Nephron (organoid): ENCODE measurements around the gene SH3TC1.

Experiments
- H3K27ac Mint-ChIP-seq, 3 experiments: 2 replicates each; pipeline ENCODE4 v1.8.0; 2020; ENCODE audit warnings: mixed read lengths in 3 of 3, mild to moderate bottlenecking in 2 of 3, moderate library complexity in 1 of 3
- H3K27me3 Mint-ChIP-seq: 2 replicates; pipeline ENCODE4 v1.8.0; 2021; ENCODE audit warnings: low read depth, mild to moderate bottlenecking, moderate library complexity, mixed read lengths
- H3K36me3 Mint-ChIP-seq: 2 replicates; pipeline ENCODE4 v1.8.0; 2020; ENCODE audit warnings: low read depth, mixed read lengths
- H3K4me1 Mint-ChIP-seq: 2 replicates; pipeline ENCODE4 v1.8.0; 2020; ENCODE audit warnings: mixed read lengths
- H3K4me3 Mint-ChIP-seq, 3 experiments: 2 replicates each; pipeline ENCODE4 v1.8.0; 2020; ENCODE audit warnings: mild to moderate bottlenecking in 3 of 3, mixed read lengths in 3 of 3, moderate library complexity in 2 of 3
- H3K9me3 Mint-ChIP-seq: 2 replicates; pipeline ENCODE4 v1.8.0; 2020; ENCODE audit warnings: mixed read lengths
- CTCF ChIP-seq, 3 experiments: fragments of 200-600 bp; sonication (generic); IDR thresholded peaks; one replicate each; pipeline ENCODE4 v1.5.0; 2021; ENCODE audit warnings: antibody characterized with exemption in 3 of 3; ENCODE audit not compliant: unreplicated experiment in 3 of 3

SH3TC1 gene

GRCh38 chr4:8258552-8259212 lies 59.6 kb downstream of the SH3TC1 start:
- no peak overlapping the region for H3K27ac Mint-ChIP-seq

DNA sequence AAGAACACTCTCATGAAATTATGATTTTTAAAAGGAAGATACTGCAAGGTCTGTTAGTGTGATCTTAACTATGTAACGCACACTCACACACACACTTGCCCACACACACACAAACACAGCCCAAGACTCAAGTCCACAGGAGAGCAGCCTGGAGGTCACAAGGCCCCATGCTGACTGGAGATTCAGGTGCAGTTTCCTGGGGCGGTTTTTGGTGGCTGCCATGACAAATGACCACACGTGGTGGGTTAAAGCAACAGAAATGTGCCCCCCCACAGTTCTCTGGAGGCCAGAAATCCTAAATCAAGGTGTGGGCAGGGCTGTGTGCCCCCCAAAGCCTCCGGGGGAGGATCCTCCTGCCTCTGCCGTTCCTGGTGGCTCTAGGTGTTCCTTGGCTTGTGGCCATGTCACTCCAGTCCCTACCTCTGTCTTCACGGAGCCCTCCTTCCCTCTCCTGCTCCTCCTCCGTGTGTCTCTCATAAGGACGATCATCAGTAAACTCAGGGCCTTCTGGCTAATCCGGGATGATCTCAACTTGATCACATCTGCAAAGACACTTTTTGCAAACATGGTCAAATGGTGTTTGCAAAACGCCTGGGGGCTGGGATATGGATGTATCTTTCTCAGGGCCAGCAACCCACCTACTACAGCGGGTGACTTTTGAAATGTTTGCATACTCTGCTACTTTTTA lies 60.8 kb downstream of the SH3TC1 start:
- Mint-ChIP-seq H3K4me1 (peaks cover 36% of the 10 kb centered on the region), H3K27me3 (peaks cover 10% of the 10 kb centered on the region), H3K36me3 (no peaks in the 10 kb centered on the region), H3K27ac (peak overlapping the region in 1 of 3 experiments; percentile 26), H3K4me3 (no peak overlapping the region), H3K9me3 (no peaks in the 10 kb centered on the region)
- no peak for TF ChIP-seq CTCF (IDR thresholded peaks at IDR 0.05; ENCODE audit: unreplicated experiment in 3 of 3)

More at GRCh38 chr4:8258552-8259212, 59.6 kb downstream of the SH3TC1 start:
- Mint-ChIP-seq H3K36me3 (no peaks in the 10 kb centered on the region), H3K9me3 (no peaks in the 10 kb centered on the region), H3K4me1 (peaks cover 32% of the 10 kb centered on the region), H3K27me3 (peaks cover 11% of the 10 kb centered on the region), H3K4me3 (no peak overlapping the region)
- TF ChIP-seq CTCF (IDR thresholded peaks at IDR 0.05; ENCODE audit: unreplicated experiment in 3 of 3) = no peak

DNA sequence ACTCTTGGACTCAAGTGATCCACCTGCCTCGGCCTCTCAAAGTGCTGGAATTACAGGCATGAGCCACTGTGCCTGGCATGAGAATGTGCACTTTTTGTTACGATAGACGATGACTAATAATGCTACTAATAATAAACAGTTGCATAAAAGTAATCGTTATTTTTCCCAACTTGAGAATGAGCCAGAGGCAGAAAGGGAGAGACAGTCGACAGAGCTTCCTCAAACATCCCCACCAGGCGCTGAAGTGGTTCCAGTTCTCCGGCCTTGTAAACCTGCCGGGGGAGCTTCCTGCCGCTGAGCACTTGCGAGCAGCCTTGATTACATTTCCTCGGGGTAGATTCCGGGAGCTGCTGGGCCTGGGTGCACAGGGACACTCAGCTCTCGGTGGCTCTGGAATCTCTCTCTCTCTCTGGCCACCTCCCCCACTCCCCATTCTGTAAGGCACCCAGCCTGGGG lies 61.6 kb downstream of the SH3TC1 start:
- Mint-ChIP-seq H3K4me1 (peaks cover 36% of the 10 kb centered on the region), H3K27me3 (peaks cover 10% of the 10 kb centered on the region), H3K9me3 (no peaks in the 10 kb centered on the region), H3K36me3 (no peaks in the 10 kb centered on the region), H3K27ac (peak overlapping the region in 1 of 3 experiments; percentile 49), H3K4me3 (no peak overlapping the region)
- TF ChIP-seq CTCF (IDR thresholded peaks at IDR 0.05; ENCODE audit: unreplicated experiment in 3 of 3) = no peak

GRCh38 chr4:8261851-8262535 lies 62.9 kb downstream of the SH3TC1 start:
- Mint-ChIP-seq H3K36me3 (no peaks in the 10 kb centered on the region), H3K27ac (no peak overlapping the region), H3K4me1 (peaks cover 36% of the 10 kb centered on the region), H3K4me3 (no peak overlapping the region), H3K9me3 (no peaks in the 10 kb centered on the region), H3K27me3 (peaks cover 10% of the 10 kb centered on the region)
- no peak for TF ChIP-seq CTCF (IDR thresholded peaks at IDR 0.05; ENCODE audit: unreplicated experiment in 3 of 3)

DNA sequence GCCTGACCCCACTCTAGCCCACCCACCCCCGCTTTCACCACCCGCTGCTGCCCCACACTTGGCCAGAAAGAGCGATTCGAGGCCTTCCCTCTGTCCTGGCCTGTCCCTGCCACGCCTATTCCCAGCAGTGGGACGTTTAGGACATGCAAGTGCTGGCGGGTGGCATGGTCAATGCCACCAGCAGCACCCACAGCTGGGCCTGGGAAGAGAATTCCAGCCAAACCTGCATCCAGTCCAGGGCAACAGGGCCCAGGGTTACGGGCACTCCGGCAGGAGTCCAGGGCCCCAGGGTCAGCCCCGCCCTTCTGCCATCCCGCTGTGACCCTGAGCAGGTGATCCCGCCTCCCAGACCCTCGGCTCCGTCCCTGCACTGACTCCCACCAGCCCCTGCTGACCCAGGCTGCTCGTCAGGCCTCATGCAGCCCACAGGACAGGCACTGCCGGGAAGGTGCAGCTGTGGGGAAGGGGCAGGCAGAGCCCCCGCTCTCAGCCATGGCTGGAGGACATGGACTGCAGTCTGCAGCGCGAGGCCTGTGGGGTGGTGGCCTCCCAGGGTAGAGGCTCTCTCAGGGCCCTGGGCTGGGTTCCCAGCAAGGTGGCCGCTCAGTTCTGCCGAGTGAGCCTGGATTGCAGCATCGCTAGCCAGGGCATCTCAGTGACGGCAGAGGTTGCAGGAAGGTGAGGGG lies 63.7 kb downstream of the SH3TC1 start:
- H3K27ac Mint-ChIP-seq = no peak overlapping the region
- no peaks in the 10 kb centered on the region for H3K9me3 Mint-ChIP-seq
- peaks cover 36% of the 10 kb centered on the region for H3K4me1 Mint-ChIP-seq
- H3K4me3 Mint-ChIP-seq = no peak overlapping the region
- H3K27me3 Mint-ChIP-seq = peaks cover 9% of the 10 kb centered on the region
- TF ChIP-seq CTCF (IDR thresholded peaks at IDR 0.05; ENCODE audit: unreplicated experiment in 3 of 3) = no peak
- no peaks in the 10 kb centered on the region for H3K36me3 Mint-ChIP-seq
